ENCODE measurements around the gene DGKI.

DGKI gene

GRCh38 chr7:137871170-137871915 lies 24.6 kb upstream of the DGKI start:
- DNase-seq, result peak in 1 of 2 donors; percentile 17

DNA sequence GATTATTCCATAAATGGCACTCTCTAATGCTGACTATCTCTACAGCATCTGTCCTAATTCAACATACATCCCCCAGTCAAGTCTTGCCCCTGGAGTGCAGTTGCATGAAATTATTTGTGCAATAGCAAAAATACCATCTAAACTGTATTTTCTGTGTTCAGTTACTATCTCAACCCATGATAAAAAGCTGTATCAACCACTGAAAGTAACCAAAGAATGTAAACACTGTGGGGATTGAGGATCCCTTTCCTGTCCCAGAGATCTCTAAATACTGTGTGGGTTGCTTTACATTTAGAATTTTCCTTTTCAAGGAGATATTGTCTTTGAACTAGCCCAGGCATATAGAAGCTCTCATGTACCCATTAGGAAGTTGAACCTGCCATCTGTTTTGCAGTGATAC lies 23.9 kb upstream of the DGKI start:
- DNase-seq, result no peak

- DNase-seq, result no peak
Measured at GRCh38 chr7:137870078-137870477, 23.3 kb upstream of the DGKI start.

DNA sequence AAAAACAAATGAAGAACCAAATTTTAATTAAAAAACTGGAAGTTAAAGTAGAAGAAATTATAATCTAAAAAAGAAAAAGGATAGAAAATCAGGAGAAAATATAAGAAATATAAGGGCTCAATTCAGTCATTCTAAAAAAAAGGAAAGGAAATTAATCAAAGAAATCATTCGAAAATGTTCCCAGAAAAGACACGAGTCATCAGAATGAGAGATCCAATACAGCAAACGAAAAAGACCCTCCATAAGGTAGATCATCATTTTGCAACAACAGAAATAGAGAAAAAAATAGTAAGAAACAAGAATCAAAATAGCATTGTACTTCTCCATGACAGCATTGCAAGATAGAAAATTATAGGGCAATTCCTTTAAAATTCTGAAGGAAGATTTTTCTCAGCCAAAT lies 22.5 kb upstream of the DGKI start:
- no peak for DNase-seq

- DNase-seq, result no peak
Measured at GRCh38 chr7:137867289-137867688, 20.5 kb upstream of the DGKI start.

DNA sequence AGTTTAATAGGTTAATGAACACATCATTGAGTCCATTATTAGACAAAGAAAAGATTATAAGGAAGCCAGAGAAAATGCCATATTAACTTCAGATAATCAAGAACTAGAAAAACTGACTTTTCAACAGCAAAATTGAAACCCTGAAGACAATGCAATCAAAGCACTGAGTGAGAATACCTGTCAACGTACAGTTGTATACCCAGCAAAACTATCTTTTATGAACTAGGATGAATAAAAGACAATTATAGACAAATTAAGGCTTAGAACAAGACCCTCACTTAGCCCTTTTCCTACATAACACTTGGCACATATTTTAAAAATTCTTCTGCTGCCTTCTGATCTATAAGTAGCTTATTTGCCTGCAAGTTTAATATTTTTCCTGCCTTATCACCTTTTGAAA lies 19.0 kb upstream of the DGKI start:
- DNase-seq, result no peak

GRCh38 chr7:137862964-137863363 lies 16.2 kb upstream of the DGKI start:
- no peak for DNase-seq

DNA sequence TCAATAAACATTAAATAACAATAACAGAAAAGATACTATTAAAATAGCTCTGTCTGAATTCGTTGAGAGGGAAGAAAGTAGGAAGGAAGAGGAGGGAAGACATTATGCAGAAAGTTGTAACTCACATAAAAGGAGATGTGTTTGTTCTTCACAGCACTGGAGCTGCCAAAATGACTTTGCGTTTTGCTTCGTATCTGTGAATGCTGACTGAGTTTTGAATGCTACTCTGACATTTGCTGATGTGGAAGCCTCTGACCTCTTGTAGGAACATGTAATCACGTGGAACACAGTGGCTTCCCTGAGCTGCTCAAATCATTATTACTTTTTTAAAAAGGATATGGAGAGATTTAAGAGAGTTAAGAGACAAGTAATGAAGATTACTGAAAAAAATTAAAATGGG lies 15.6 kb upstream of the DGKI start:
- DNase-seq, result no peak

DNA sequence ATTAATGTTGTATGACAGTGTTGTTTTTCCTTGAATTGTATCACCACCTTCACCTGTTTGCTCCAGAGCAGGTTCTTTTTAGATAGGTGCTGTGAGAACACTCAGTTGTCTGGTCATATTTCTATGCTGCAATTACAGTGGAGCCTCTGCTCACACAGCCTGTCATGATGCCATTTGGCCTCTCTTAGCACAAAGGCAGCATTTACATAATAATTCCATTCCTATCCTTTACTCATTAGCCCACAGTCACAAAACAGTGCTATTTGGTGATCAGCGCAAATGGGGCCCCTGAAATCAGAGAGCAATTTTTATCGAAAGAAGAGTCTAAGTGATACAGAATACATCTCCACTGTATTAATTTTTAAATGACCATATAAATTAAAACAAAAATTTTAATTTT lies 13.8 kb upstream of the DGKI start:
- no peak for DNase-seq

- DNase-seq, result no peak
Measured at GRCh38 chr7:137853053-137853452, 6.3 kb upstream of the DGKI start.

DNA sequence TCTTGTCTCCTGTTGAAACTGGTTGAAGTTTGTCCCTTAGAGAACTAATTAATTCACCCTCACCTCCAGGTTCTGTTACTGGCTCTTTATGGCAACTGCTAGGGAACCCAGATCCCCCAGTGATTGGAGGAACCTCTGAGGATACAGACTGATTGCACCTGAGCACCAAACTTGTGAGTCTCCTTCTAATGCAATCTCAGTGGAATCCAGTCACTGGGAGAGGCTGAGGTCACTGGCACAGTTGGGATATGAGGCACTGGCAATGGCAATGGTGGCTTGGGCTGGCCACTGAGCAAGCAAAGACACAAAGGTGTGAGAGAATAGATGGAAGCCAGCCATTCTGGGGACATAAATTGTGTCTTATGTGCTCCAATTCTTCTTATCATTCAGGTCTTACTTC lies 5.3 kb upstream of the DGKI start:
- DNase-seq, result no peak

GRCh38 chr7:137850972-137851945 lies 4.5 kb upstream of the DGKI start:
- DNase-seq, result peak; percentile 6 to 27

DNA sequence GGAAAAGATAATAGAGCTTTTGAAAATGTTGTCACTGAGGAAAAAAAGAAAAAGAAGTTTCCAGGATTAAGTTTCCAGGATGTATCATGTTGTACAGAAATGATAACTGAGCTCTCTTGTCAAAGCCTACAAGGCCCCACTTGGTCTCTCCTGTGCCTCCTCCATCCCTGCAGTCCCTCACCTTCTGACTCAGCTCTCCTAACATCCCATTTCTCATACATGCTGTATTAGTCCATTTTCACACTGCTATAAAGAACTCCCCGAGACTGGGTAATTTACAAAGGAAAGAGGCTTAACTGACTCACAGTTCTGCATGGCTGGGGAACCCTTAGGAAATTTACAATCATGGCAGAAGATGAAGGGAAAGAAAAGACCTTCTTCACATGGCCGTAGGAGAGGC lies 3.8 kb upstream of the DGKI start:
- no peak for DNase-seq

DNA sequence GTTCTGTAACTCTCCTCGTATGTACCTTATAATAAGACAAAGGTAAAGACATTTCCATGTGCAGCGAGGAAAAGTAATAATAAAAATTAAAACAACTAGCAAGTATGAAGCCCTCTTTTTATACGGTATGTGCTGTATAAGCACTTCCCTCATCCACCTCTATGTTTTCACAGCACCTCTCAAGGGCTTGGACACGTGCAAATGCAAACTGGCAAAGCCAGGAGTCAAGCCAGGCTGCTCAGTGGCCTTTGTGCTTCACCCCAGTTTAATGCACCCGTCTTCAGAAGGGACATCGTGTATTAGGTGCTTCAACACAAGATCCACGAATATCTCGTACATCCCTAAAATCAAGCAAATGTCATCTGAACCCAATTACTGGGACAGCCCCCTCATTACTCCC lies 1.3 kb upstream of the DGKI start:
- DNase-seq, result no peak

- DNase-seq, result peak in 1 of 2 donors; percentile 7
Measured at GRCh38 chr7:137847568-137848050, 835 bp upstream of the DGKI start.

DNA sequence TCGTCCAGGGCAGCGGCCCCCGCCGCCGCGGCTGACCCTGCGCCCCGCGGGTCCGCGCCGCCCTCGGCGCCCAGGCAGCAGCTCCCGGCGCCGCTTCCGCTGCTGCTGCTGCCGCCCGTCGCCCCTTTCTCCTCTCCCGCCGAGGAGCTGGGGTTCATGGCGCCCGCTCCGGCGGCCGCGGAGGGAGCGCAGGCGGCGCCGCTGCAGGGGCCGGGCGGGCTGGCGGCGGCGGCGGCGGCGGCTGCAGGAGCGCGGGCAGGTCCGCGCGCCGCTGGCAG lies 286 bp downstream of the DGKI start:
- DNase-seq, result no peak

DNA sequence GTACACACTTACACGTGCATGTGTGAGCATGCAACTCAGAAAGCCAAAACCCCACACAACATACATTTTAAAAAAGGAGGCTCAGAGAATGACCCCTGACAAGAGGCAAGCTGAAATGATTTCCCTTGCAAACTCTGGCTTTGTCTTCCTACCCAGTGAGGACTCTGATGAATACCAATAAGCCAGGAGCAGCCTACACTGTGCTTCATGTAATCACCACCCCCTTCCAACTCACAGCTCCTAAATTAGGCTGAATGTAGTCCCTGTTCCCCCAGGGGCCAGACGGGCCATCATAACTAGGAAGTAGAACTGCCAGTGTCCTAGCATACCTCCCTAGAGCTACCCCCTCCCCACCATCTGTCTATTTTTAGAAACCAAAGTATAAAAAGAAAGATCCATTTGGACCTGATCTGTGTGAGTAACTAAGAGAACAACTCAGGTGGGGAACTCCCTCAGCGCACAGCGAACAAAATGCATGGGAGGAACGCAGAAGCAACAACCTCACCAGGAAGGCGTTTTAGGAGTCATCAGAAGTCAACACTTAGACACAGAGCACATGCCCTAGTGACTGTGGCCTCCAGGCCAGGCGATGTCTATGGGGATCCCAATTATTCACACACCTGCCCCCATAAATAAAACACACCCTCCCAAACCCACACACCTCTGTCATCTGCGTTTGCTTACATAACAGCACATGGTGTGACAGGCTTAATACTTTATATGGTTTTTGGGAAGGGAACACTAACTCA lies 1.9 kb downstream of the DGKI start:
- no peak for DNase-seq

- DNase-seq, result no peak
Measured at GRCh38 chr7:137839903-137840779, 6.6 kb downstream of the DGKI start.

DNA sequence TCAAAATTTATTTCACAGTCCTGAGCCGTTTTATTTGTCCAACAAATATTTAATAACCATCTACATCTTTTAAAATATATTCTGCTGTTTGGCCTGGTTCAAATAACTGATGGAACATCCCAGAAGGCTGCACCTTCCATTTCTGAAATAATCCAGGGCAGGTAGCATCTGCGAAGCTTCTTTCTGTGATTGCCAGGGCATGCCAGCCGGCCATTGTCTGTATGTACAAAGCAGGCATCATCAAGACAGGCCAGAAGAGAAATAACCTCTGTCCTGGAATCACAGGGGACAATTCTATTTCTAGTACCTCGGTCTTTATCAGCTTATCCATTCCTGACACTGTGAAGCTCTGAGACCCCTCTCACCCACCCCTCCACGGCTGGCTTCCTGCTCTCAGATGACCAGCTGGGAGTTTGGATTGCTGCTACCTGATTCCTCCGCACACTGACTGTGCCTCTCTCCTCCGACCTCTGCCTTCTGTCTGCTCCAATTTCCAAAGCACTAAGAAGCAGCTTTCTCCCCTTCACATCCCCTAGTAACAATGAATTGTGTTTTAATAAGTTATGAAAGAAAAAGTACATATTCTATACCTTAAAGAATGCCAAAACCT lies 8.0 kb downstream of the DGKI start:
- no peak for DNase-seq

GRCh38 chr7:137836541-137836940 lies 10.2 kb downstream of the DGKI start:
- DNase-seq, result no peak

DNA sequence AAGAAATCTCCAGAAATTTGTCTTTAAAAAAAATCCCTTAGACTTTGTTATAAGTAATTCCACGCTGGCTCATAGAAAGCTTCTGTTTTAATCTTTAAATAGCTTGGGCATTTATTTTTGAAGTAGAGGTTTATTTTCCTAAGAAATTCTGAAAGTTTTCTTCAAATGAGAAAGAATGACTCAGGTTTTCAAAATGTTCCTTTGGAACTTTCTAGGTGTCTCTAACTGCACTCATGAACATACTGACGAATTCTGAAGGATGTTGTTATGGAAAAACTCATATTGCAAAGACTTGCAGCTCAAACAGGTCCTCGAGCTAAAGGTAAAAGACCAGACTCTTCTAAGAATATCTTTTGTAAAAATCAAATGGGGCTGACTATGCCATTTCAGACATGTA lies 10.7 kb downstream of the DGKI start:
- no peak for DNase-seq

Measured in inflammatory macrophage treated with lipopolysaccharide for 1 hour (primary cell).